Pancreas (tissue), 10 donors: ENCODE data around the gene PCDHGB7. TPM values are rescaled to one million over a fixed set of nuclear protein-coding genes. Genes with fewer than 3 reads are reported as not detected.
"Not testable (repeated sequence)": the region's sequence is repeated elsewhere in the genome, so short reads cannot be mapped to it uniquely, and the experiment has no call there.

Experiments
- ATAC-seq, 4 donors: fragments of 200-7000 bp; cut with Tn5 transposase; one replicate each; pipeline versions ENCODE4 v1.8.0 to v1.9.1; 2020; ENCODE audit warnings: mild to moderate bottlenecking in 4 of 4, moderate library complexity in 4 of 4
- DNase-seq, 6 donors: peaks; one replicate each; pipeline ENCODE4 v3.0.0-alpha.2; 2020
- FAIRE-seq: peaks from 2 replicates; lab custom pipeline; 2012; peaks lifted over from hg19 to GRCh38; lab: Jason Lieb, UNC
- H3K27ac ChIP-seq, 4 donors: fragments of 200-600 bp; sonication (generic); 1 replicate in 3 of 4; 2 replicates in 1 of 4; pipeline versions ENCODE4 v1.5.0 to v1.8.0; 2020
- H3K27me3 ChIP-seq, 4 donors: fragments of 200-600 bp; one replicate each; pipeline ENCODE4 v1.8.0; 2021
- H3K36me3 ChIP-seq, 3 donors: fragments of 200-600 bp; sonication (generic) in 1 of 3; one replicate each; pipeline versions ENCODE4 v1.5.0 to v1.8.0; 2020 to 2021
- H3K4me1 ChIP-seq, 3 donors: fragments of 200-600 bp; one replicate each; pipeline ENCODE4 v1.8.0; 2021
- H3K4me3 ChIP-seq, 4 donors: fragments of 200-600 bp; sonication (generic) in 2 of 4; one replicate each; pipeline versions ENCODE4 v1.5.0 to v1.8.0; 2020 to 2021
- H3K9me3 ChIP-seq, 4 donors: fragments of 200-600 bp; one replicate each; pipeline ENCODE4 v1.8.0; 2021
- WGBS, 2 donors: extraction: QIAGEN DNeasy Blood & Tissue Kit; methylation state at CpG; one replicate each; pipeline ENCODE4 v1.1.7; 2013; 5-methylcytosine and 5-hydroxymethylcytosine counted together
- intact Hi-C, 3 donors: fragments of 100-400 bp; cut with DNase I; formaldehyde crosslinking; loops; one replicate each; pipeline versions ENCODE4 v1.11.1 to v1.14.2; 2022
- polyA plus RNA-seq, 2 donors: library from polyadenylated mRNA; stranded (reverse); fragments of 200-250 nt; gene quantifications; one replicate each; pipeline ENCODE4 v1.2.3, GENCODE V29; 2013
- total RNA-seq, 6 donors: library from RNA; stranded (reverse); fragmentation: NEBNext Ultra II Directional in 4 of 6; extraction: Animal tissue kit (Norgen Biotek cat#: 25700) in 4 of 6; gene quantifications; one replicate each; pipeline versions ENCODE4 v1.2.1 to v1.2.4, GENCODE V29; 2021 to 2023
- TF ChIP-seq, protein P1 (sequence below), 4 donors: fragments of 200-600 bp; sonication (generic) in 3 of 4; IDR thresholded peaks; one replicate each; pipeline versions ENCODE4 v1.5.0 to v1.8.0; 2021; ENCODE audit warnings: antibody characterized with exemption in 4 of 4
- donor health status: healthy with polysubstance abuse.
- donor health status: DM: no; HTN: no; CAD: no; lungs with moderate emphysema.
- donor health status: DM: no; HTN: no; CAD: no.
- donor health status: control.
- donor health status: control.
- donor health status: Bipolar disorder and iron deficiency.
- donor health status: DM: yes; HTN: yes; CAD: no.
- donor health status: DM: no; HTN: no; CAD: no.
- donor health status: DM: no; HTN: no; CAD: no.
- donor health status: DM: yes; HTN: yes; CAD: no.

The PCDHGB7 gene
- total and polyA plus RNA-seq, 8 donors: 1.0 to 5.6 (median 3.7) TPM

DNA sequence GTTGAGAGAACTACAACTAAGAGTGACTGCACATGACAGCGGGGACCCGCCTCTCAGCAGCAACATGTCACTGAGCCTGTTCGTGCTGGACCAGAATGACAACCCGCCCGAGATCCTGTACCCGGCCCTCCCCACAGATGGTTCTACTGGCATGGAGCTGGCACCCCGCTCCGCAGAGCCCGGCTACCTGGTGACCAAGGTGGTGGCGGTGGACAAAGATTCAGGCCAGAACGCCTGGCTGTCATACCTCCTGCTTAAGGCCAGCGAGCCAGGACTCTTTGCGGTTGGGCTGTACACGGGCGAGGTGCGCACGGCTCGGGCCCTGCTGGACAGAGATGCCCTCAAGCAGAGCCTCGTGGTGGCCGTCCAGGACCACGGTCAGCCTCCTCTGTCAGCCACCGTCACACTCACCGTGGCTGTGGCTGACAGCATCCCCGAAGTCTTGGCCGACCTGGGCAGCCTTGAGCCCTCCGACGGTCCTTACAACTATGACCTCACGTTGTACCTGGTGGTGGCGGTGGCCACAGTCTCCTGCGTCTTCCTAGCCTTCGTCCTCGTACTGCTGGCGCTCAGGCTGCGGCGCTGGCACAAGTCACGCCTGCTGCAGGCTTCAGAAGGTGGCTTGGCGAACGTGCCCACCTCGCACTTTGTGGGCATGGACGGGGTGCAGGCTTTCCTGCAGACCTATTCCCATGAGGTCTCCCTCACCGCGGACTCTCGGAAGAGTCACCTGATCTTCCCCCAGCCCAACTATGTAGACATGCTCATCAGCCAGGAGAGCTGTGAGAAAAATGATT lies 32.8 kb upstream of the PCDHGB7 start:
- Histone ChIP-seq H3K9me3 (peaks cover 0 to 35% (median under 1%) of the 10 kb centered on the region in 4 donors), H3K4me3 (no peak overlapping the region), H3K4me1 (no peaks in the 10 kb centered on the region), H3K27ac (no peak overlapping the region), H3K36me3 (no peaks in the 10 kb centered on the region), H3K27me3 (no peaks in the 10 kb centered on the region)
- intact Hi-C loops: loop anchor here in 1 of 3 donors (10.0 kb wide), 1 partner anchor 230 kb away; the partner anchor contains the start of gene PCDHB6
- no peak for ATAC-seq
- no peak for DNase-seq
- TF ChIP-seq, protein P1, sequence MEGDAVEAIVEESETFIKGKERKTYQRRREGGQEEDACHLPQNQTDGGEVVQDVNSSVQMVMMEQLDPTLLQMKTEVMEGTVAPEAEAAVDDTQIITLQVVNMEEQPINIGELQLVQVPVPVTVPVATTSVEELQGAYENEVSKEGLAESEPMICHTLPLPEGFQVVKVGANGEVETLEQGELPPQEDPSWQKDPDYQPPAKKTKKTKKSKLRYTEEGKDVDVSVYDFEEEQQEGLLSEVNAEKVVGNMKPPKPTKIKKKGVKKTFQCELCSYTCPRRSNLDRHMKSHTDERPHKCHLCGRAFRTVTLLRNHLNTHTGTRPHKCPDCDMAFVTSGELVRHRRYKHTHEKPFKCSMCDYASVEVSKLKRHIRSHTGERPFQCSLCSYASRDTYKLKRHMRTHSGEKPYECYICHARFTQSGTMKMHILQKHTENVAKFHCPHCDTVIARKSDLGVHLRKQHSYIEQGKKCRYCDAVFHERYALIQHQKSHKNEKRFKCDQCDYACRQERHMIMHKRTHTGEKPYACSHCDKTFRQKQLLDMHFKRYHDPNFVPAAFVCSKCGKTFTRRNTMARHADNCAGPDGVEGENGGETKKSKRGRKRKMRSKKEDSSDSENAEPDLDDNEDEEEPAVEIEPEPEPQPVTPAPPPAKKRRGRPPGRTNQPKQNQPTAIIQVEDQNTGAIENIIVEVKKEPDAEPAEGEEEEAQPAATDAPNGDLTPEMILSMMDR (IDR thresholded peaks at IDR 0.05): no peak
- FAIRE-seq: no peak
- 36 to 44% methylated on average over 39 to 43 of the region's 43 CpGs for WGBS, 2 donors

DNA sequence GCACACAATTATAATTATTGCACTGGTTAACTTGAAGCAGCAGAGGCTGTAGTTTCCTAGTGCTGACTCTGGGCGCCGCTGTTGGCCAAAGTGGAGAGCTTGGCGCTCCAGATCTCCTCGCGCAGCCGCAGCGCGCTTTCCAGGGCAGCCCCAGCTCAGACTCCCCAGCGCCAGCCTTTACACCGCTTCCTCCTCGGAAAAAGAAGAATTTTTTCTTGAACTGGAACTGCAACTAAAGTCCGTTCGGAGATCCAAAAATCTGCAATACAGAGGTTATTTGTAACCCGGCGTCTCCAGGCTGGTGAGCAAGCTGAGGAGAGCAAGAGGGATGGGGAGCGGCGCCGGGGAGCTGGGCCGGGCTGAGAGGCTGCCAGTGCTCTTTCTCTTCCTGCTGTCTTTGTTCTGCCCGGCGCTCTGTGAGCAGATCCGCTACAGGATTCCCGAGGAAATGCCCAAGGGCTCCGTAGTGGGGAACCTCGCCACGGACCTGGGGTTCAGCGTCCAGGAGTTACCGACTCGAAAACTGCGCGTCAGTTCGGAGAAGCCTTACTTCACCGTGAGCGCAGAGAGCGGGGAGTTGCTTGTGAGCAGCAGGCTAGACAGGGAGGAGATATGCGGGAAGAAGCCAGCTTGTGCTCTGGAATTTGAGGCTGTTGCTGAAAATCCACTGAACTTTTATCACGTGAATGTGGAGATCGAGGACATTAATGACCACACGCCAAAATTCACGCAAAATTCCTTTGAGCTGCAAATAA lies 29.7 kb upstream of the PCDHGB7 start, which contains the start of gene PCDHGB4:
PCDHGB4 (plus strand) TSS at position 142 of the 755 bp plus-strand sequence; CDS start at position 329, 187 bp downstream.
- not testable (repeated sequence) for H3K36me3 ChIP-seq, FAIRE-seq, H3K27me3 ChIP-seq, H3K4me1 ChIP-seq, DNase-seq, H3K27ac ChIP-seq
- WGBS, 2 donors: 6 to 10% methylated on average over 17 to 21 of the region's 40 CpGs
- intact Hi-C loops: loop anchor here in 1 of 3 donors (10.0 kb wide), 1 partner anchor 233 kb away; the partner anchor contains the start of gene PCDHB6
- peak; percentile 60 to 94 (median 82) for ATAC-seq
- peak within 1 kb of the TSS in 1 of 4 donors; percentile 7 for H3K4me3 ChIP-seq
- peaks cover 0 to 34% (median 2%) of the 10 kb centered on the region in 4 donors for H3K9me3 ChIP-seq

DNA sequence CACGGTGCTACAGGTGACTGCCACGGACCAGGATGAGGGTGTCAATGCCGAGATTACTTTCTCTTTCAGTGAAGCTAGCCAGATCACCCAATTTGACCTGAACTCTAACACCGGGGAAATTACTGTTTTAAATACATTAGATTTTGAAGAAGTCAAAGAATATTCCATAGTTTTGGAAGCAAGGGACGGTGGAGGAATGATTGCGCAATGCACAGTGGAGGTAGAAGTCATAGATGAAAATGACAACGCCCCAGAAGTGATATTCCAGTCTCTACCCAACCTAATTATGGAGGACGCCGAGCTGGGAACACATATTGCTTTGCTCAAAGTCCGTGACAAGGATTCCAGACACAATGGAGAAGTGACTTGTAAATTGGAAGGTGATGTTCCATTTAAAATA lies 28.8 kb upstream of the PCDHGB7 start:
- peaks cover 0 to 44% (median 2%) of the 10 kb centered on the region in 4 donors for H3K9me3 ChIP-seq
- intact Hi-C loops: loop anchor here in 1 of 3 donors (10.0 kb wide), 1 partner anchor 234 kb away; the partner anchor contains the start of gene PCDHB6
- no peak for ATAC-seq
- TF ChIP-seq, protein P1 (IDR thresholded peaks at IDR 0.05): no peak
- no peak overlapping the region for H3K27ac ChIP-seq
- H3K27me3 ChIP-seq: no peaks in the 10 kb centered on the region
- FAIRE-seq: no peak
- no peak for DNase-seq
- no peak overlapping the region for H3K4me3 ChIP-seq
- H3K36me3 ChIP-seq: no peaks in the 10 kb centered on the region
- WGBS, 2 donors: 33 to 36% methylated on average over 10 of the region's 10 CpGs
- H3K4me1 ChIP-seq: no peaks in the 10 kb centered on the region

DNA sequence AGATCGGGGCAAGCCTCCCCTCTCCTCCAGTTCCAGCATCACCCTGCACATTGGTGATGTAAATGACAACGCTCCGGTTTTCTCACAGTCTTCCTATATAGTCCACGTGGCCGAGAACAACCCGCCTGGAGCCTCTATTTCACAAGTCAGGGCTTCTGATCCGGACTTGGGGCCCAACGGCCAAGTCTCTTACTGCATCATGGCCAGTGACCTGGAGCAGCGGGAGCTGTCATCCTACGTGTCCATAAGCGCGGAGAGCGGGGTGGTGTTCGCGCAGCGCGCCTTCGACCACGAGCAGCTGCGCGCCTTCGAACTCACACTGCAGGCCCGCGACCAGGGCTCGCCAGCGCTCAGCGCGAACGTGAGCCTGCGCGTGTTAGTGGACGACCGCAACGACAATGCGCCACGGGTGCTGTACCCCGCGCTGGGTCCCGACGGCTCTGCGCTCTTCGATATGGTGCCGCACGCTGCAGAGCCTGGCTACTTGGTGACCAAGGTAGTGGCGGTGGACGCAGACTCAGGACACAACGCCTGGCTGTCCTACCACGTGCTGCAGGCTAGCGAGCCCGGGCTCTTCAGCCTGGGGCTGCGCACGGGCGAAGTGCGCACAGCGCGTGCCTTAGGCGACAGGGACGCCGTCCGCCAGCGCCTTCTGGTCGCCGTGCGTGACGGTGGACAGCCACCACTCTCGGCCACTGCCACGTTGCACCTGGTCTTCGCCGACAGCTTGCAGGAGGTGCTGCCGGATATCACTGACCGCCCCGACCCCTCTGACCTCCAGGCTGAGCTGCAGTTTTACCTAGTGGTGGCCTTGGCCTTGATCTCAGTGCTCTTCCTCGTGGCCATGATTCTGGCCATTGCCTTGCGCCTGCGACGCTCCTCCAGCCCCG lies 28.1 kb upstream of the PCDHGB7 start:
- peak in 1 of 6 donors; percentile 26 for DNase-seq

More for the DNA sequence above, 28.1 kb upstream of the PCDHGB7 start:
- Histone ChIP-seq H3K9me3 (peaks cover 0 to 40% (median 2%) of the 10 kb centered on the region in 4 donors), H3K36me3 (no peaks in the 10 kb centered on the region), H3K4me3 (no peak overlapping the region), H3K27ac (no peak overlapping the region), H3K27me3 (no peaks in the 10 kb centered on the region), H3K4me1 (no peaks in the 10 kb centered on the region)
- no peak for ATAC-seq
- intact Hi-C loops: loop anchor here in 1 of 3 donors (10.0 kb wide), 1 partner anchor 235 kb away; the partner anchor contains the start of gene PCDHB6
- TF ChIP-seq, protein P1 (IDR thresholded peaks at IDR 0.05): no peak
- 26% methylated on average over 77 of the region's 77 CpGs for WGBS, 2 donors
- no peak for FAIRE-seq
